Measurements from ENCODE around the gene TMEM106B.

The TMEM106B gene

DNA sequence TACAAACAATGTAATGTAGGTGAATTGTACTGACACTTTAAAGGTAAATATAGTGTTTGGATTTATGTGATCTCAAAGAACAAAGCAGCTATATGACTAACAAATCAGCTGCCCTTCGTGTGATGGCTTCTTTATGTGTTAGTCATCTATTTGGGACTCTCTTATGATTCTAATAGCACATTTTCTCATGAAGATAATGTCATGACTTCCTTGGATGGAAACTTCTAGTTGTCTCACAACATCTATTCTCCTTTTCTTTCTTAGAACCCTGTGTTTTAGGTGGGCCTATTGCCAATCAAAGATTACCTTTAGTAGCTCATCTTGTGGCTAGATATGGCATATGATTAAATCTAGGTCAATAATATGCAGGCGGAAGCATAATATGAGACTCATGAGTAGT lies 45.0 kb downstream of the TMEM106B start:
- TF ChIP-seq SIN3A (IDR thresholded peaks at IDR 0.05; ENCODE audit: borderline replicate concordance, insufficient read depth, low read length) (no peak), REST (IDR thresholded peaks at IDR 0.05; ENCODE audit: insufficient read depth in 1 of 2, low read depth in 2 of 2, low read length in 2 of 2) (no peak), POLR2AphosphoS5 (IDR thresholded peaks at IDR 0.05; ENCODE audit: low read depth, low read length) (no peak), TAF1 (IDR thresholded peaks at IDR 0.05; ENCODE audit: borderline replicate concordance, insufficient read depth, low read length) (no peak), FOXP2 (optimal IDR thresholded peaks at IDR 0.05; ENCODE audit: borderline replicate concordance, extremely low read depth, extremely low read length, insufficient read depth) (no peak)

GRCh38 chr7:12257582-12257981 lies 46.5 kb downstream of the TMEM106B start:
- TF ChIP-seq REST (IDR thresholded peaks at IDR 0.05; ENCODE audit: insufficient read depth in 1 of 2, low read depth in 2 of 2, low read length in 2 of 2) = no peak
- no peak for TF ChIP-seq SIN3A (IDR thresholded peaks at IDR 0.05; ENCODE audit: borderline replicate concordance, insufficient read depth, low read length)
- TF ChIP-seq FOXP2 (optimal IDR thresholded peaks at IDR 0.05; ENCODE audit: borderline replicate concordance, extremely low read depth, extremely low read length, insufficient read depth) = no peak
- TF ChIP-seq TAF1 (IDR thresholded peaks at IDR 0.05; ENCODE audit: borderline replicate concordance, insufficient read depth, low read length) = no peak
- no peak for TF ChIP-seq POLR2AphosphoS5 (IDR thresholded peaks at IDR 0.05; ENCODE audit: low read depth, low read length)

DNA sequence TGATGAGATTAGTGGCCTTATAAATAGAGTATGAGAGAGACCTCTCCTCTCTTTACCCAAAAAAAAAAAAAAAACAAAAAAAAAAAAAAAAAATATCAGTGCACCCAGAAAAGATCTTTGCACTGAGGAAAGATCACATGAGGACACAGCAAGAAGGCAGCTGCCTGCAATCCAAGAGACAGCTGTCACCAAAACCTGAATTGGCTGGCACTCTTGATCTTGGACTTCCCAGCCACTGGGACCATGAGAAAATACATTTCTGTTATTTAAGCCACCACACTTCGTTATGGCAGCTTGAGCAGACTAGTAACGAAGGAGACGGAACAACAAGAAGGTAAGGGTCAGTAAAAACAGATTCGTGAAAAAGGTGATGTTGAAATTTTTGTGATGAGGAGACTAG lies 47.0 kb downstream of the TMEM106B start:
- TF ChIP-seq POLR2AphosphoS5 (IDR thresholded peaks at IDR 0.05; ENCODE audit: low read depth, low read length) (no peak), REST (IDR thresholded peaks at IDR 0.05; ENCODE audit: insufficient read depth in 1 of 2, low read depth in 2 of 2, low read length in 2 of 2) (no peak), FOXP2 (optimal IDR thresholded peaks at IDR 0.05; ENCODE audit: borderline replicate concordance, extremely low read depth, extremely low read length, insufficient read depth) (no peak), SIN3A (IDR thresholded peaks at IDR 0.05; ENCODE audit: borderline replicate concordance, insufficient read depth, low read length) (no peak), TAF1 (IDR thresholded peaks at IDR 0.05; ENCODE audit: borderline replicate concordance, insufficient read depth, low read length) (no peak)

DNA sequence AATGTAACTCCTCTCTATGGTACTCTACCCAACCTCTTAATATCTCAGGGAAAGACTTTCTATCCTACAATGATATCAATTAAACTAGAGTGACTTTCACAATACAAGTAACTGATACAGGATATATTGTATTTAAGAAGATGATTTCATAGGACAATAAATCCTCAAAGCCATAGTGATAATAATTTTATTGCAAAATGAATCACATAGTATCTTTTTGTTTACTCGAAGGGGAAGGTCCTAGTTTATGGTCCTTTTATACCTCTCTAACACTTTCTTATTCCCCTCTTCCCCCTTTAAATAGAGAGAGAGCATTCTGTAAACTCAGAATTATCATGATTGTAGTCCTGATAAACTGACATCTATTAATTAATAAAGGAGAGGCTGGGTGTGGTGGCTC lies 56.4 kb downstream of the TMEM106B start:
- TF ChIP-seq SIN3A (IDR thresholded peaks at IDR 0.05; ENCODE audit: borderline replicate concordance, insufficient read depth, low read length) (no peak), TAF1 (IDR thresholded peaks at IDR 0.05; ENCODE audit: borderline replicate concordance, insufficient read depth, low read length) (no peak), REST (IDR thresholded peaks at IDR 0.05; ENCODE audit: insufficient read depth in 1 of 2, low read depth in 2 of 2, low read length in 2 of 2) (no peak), POLR2AphosphoS5 (IDR thresholded peaks at IDR 0.05; ENCODE audit: low read depth, low read length) (no peak)

All from PFSK-1 (cell line).